A673 (cell line): Measurements from ENCODE around the gene DIP2C. TPM values are rescaled to one million over a fixed set of nuclear protein-coding genes. Genes with fewer than 3 reads are reported as not detected.

Experiments used
- BruUV-seq: library from RNA; stranded (reverse); fragments of 400-500 nt; replicated peaks from 2 replicates; lab custom pipeline; 2021; lab: Mats Ljungman, UMichigan
- CTCF ChIA-PET: fragments of 300-600 bp; sonication (Branson Sonifier 250); formaldehyde crosslinking; loops from one replicate; lab custom pipeline; 2022; ENCODE audit warnings: antibody characterized with exemption; lab: Charles Lee
- POLR2A ChIA-PET: fragments of 300-600 bp; sonication (Branson Sonifier 250); formaldehyde crosslinking; loops from one replicate; lab custom pipeline; 2022; ENCODE audit warnings: antibody characterized with exemption; ENCODE audit not compliant: low non-redundant PET; lab: Charles Lee
- DNase-seq: peaks from one replicate; pipeline ENCODE4 v3.0.0-alpha.2; 2015; ENCODE audit warnings: low spot score
- H3K27ac ChIP-seq: fragments of 200-600 bp; sonication (generic); 2 replicates; pipeline ENCODE4 v1.5.1; 2016; ENCODE audit warnings: mixed run types, low read depth, mild to moderate bottlenecking, mixed read lengths, antibody characterized with exemption, low read length; ENCODE audit not compliant: poor library complexity, severe bottlenecking
- H3K27me3 ChIP-seq: fragments of 200-600 bp; sonication (generic); replicated peaks from 2 replicates; pipeline ENCODE4 v1.6.1; 2017; ENCODE audit warnings: mixed run types, low read depth, mild to moderate bottlenecking, mixed read lengths, antibody characterized with exemption, low read length; ENCODE audit not compliant: insufficient read depth, poor library complexity
- H3K36me3 ChIP-seq: fragments of 200-600 bp; sonication (generic); 2 replicates; pipeline ENCODE4 v1.6.1; 2016; ENCODE audit warnings: mixed run types, mild to moderate bottlenecking, mixed read lengths, antibody characterized with exemption, low read length; ENCODE audit not compliant: insufficient read depth, poor library complexity, severe bottlenecking
- H3K4me1 ChIP-seq: fragments of 200-600 bp; sonication (generic); 2 replicates; pipeline ENCODE4 v1.6.1; 2017; ENCODE audit warnings: mixed run types, mild to moderate bottlenecking, mixed read lengths, antibody characterized with exemption, low read length; ENCODE audit not compliant: insufficient read depth, poor library complexity, severe bottlenecking
- H3K4me3 ChIP-seq: fragments of 200-600 bp; sonication (generic); 2 replicates; pipeline ENCODE4 v1.5.1; 2016; ENCODE audit warnings: low read depth, mixed run types, mild to moderate bottlenecking, mixed read lengths, low read length; ENCODE audit not compliant: poor library complexity, severe bottlenecking
- H3K9me3 ChIP-seq: fragments of 200-600 bp; sonication (generic); 2 replicates; pipeline ENCODE4 v1.6.1; 2016; ENCODE audit warnings: mixed run types, low read depth, mild to moderate bottlenecking, mixed read lengths, antibody characterized with exemption, low read length; ENCODE audit not compliant: poor library complexity, severe bottlenecking
- CTCF ChIP-seq: fragments of 300-800, 200-600 bp; sonication (generic); conservative IDR thresholded peaks from 2 replicates; pipeline ENCODE4 v1.5.1; 2017; ENCODE audit warnings: low read depth, mild to moderate bottlenecking, antibody characterized with exemption, low read length, moderate library complexity, mixed read lengths
- EZH2 ChIP-seq: fragments of 200-600 bp; sonication (generic); IDR thresholded peaks from 2 replicates; pipeline ENCODE4 v1.6.1; 2017; ENCODE audit warnings: borderline replicate concordance, low read depth, mild to moderate bottlenecking, mixed read lengths, antibody characterized with exemption, low read length; ENCODE audit not compliant: poor library complexity, severe bottlenecking
- intact Hi-C: fragments of 100-400 bp; cut with micrococcal nuclease; formaldehyde crosslinking; loops from one replicate; pipeline ENCODE4 v1.10.0; 2022; ENCODE audit not compliant: unreplicated experiment
- total RNA-seq: library from RNA; stranded (reverse); gene quantifications from 2 replicates; pipeline ENCODE4 v1.2.3, GENCODE V29; 2021

DIP2C gene
- total RNA-seq, 1 experiment from 2014 or later: 13.2 TPM

- no peak for DNase-seq
- no peaks in the 10 kb centered on the region for H3K27me3 ChIP-seq
- H3K36me3 ChIP-seq: no peaks in the 10 kb centered on the region
- intact Hi-C loops: no loop called here
- no peak overlapping the region for H3K27ac ChIP-seq
- no TSS peak for BruUV-seq
- TF ChIP-seq CTCF (no peak), EZH2 (no peak)
- no peaks in the 10 kb centered on the region for H3K4me1 ChIP-seq
- H3K4me3 ChIP-seq: no peak overlapping the region
- no peaks in the 10 kb centered on the region for H3K9me3 ChIP-seq
- POLR2A ChIA-PET: no interaction called here
- CTCF ChIA-PET: no interaction called here
Observed at GRCh38 chr10:589961-590680, 99.3 kb downstream of the DIP2C start.

DNA sequence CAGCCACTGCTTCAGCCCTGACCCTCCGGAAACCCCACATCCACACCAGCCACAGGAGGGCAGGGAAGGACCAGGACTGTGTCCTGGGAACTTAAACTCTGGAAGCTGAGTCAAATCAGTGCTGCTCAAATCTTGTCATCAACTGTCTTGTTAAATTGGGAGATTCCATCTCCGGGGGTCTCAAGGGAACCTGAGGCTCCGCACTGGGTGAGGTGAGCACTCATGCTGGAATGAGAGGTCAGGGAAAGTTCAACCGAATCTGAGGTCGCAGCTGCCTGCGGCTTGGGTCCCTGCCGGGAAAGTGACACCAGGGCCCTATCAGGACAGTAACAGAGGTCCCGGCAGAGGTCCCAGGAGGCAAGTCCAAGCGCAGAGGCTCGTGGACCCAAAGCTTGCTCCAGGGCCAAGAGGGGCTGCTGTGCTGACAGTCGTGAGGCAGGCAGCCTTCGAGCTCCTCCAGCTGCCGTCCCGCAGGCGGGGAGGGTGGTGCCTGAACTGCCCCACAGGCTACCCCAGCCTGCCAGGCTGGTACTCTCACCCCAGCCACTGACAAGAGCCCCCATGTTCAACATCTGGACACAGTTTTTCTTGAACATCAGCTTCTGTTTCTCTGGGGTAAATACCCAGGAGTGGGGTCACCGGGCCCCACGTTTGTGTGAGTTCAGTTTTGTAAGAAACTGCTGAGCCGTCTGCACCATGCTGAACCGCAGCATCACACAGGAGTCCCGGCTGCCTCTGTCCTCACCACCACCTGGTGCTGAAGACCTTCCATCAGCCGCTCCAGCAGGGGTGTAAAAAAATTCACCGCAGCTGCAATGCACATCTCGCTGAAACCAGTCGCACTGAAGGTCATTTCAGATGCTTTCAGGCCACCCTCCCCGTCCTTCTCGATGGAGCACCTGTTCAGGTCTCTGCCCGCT, 101.0 kb downstream of the DIP2C start:
- no peak for TF ChIP-seq EZH2
- no peak for TF ChIP-seq CTCF
- no TSS peak for BruUV-seq
- Histone ChIP-seq H3K4me3 (no peak overlapping the region), H3K36me3 (no peaks in the 10 kb centered on the region), H3K27ac (no peak overlapping the region), H3K4me1 (no peaks in the 10 kb centered on the region), H3K27me3 (no peaks in the 10 kb centered on the region), H3K9me3 (no peaks in the 10 kb centered on the region)
- ChIA-PET CTCF (no interaction called here), POLR2A (no interaction called here)
- intact Hi-C loops: no loop called here
- DNase-seq: no peak

GRCh38 chr10:586716-587115, 102.8 kb downstream of the DIP2C start:
- Histone ChIP-seq H3K9me3 (no peaks in the 10 kb centered on the region), H3K4me3 (no peak overlapping the region), H3K27me3 (no peaks in the 10 kb centered on the region), H3K4me1 (no peaks in the 10 kb centered on the region), H3K27ac (no peak overlapping the region), H3K36me3 (no peaks in the 10 kb centered on the region)
- ChIA-PET CTCF (no interaction called here), POLR2A (no interaction called here)
- no TSS peak for BruUV-seq
- no peak for TF ChIP-seq CTCF
- no peak for TF ChIP-seq EZH2
- intact Hi-C loops: no loop called here
- no peak for DNase-seq
